Body of pancreas (tissue), 4 donors: ENCODE measurements around the gene MVB12B. TPM values are rescaled to one million over a fixed set of nuclear protein-coding genes. Genes with fewer than 3 reads are reported as not detected.

ENCODE experiments used
- ATAC-seq: fragments of 150-250 bp; one replicate; pipeline ENCODE4 v1.9.1; 2016
- DNase-seq, 4 donors: peaks; one replicate each; pipeline ENCODE4 v3.0.0-alpha.2; 2019
- H3K27ac ChIP-seq, 4 donors: fragments of 200-600 bp; sonication (generic); 1 replicate in 3 of 4; 2 replicates in 1 of 4; pipeline versions ENCODE4 v1.5.1 to v1.6.1; 2016 to 2019; ENCODE audit warnings: mild to moderate bottlenecking in 1 of 4, mixed read lengths in 1 of 4, moderate library complexity in 1 of 4
- H3K27me3 ChIP-seq, 2 donors: fragments of 200-600 bp; sonication (generic); one replicate each; pipeline ENCODE4 v1.6.0; 2016; ENCODE audit warnings: mild to moderate bottlenecking in 1 of 2
- H3K36me3 ChIP-seq, 2 donors: fragments of 200-600 bp; sonication (generic); replicated peaks in 1 of 2; 2 replicates each; pipeline ENCODE4 v1.5.1; 2016; ENCODE audit warnings: low read depth in 2 of 2; ENCODE audit not compliant: insufficient read depth in 1 of 2
- H3K4me1 ChIP-seq: fragments of 200-600 bp; sonication (generic); one replicate; pipeline ENCODE4 v1.6.0; 2016
- H3K4me3 ChIP-seq, 2 donors: fragments of 200-600 bp; sonication (generic); 1 replicate in 1 of 2; 2 replicates in 1 of 2; pipeline ENCODE4 v1.5.1; 2016 to 2019
- H3K9me3 ChIP-seq, 3 donors: fragments of 200-600 bp; sonication (generic); 1 replicate in 2 of 3; 2 replicates in 1 of 3; pipeline ENCODE4 v1.5.1; 2016
- POLR2A ChIP-seq, 3 donors: fragments of 450-650 bp; IDR thresholded peaks; one replicate each; pipeline ENCODE4 v1.6.1; 2016; ENCODE audit warnings: antibody characterized with exemption in 3 of 3, mild to moderate bottlenecking in 2 of 3
- WGBS, 2 donors: methylation state at CpG; one replicate each; pipeline ENCODE4 v1.1.5; 2017; 5-methylcytosine and 5-hydroxymethylcytosine counted together
- intact Hi-C: fragments of 100-400 bp; cut with DNase I; formaldehyde crosslinking; loops from one replicate; pipeline ENCODE4 v1.15.1; 2023
- total RNA-seq, 2 donors: library from RNA; depleted of rRNA; stranded (reverse); fragments of >200 nt; gene quantifications; one replicate each; pipeline ENCODE4 v1.1.0, GENCODE V29; 2016
- TF ChIP-seq, protein P1 (sequence below), 7 experiments: fragments of 450-650 bp in 4 of 7; fragments of 200-600 bp in 3 of 7; sonication (generic) in 3 of 7; IDR thresholded peaks; one replicate each; pipeline ENCODE4 v1.5.1; 2016 to 2019; ENCODE audit warnings: antibody characterized with exemption in 7 of 7

MVB12B gene
- total RNA-seq, 2 donors from 2014 or later: 5.2 to 9.9 TPM

DNA sequence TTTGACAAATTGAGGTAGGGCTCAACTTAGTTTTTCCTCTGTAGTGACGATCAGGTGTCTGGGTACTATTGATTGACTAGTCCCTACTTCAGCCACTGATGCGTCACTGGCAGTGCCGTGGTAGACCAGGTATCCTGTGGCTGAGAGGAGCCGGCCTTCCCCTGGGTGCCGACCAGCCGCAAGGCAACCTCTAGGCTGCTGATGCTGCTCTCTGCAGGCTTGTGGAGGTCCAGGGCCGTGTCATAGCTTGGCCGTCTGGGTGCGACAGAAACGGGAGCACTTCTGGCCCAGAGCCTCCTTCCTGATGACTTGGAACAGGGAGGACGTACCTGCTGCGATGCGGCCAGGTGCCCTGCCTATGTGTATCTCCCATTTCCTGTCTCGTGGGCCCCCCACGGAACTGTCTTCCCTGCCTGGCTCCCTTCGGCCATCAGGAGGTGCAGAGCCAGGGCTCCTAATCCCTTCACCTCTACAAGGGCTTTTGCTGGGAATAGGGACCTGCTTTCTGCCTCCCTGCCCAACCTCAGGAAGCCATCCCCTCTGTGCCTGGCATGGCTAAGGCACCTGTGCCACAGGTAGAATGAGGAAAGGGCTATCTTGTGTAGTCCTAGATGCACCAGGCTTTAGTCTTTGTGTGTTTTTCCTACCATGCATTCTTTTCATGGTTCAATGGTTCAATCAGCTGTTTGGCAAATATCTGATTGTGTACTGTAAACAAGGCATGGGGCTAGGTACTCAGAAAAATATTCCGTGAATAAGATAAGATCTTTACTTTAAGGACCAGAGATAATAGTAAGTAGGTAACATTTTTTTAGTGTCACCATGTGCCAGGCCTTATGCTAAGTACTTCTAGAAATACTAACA, 44.6 kb downstream of the MVB12B start:
- TF ChIP-seq, protein P1, sequence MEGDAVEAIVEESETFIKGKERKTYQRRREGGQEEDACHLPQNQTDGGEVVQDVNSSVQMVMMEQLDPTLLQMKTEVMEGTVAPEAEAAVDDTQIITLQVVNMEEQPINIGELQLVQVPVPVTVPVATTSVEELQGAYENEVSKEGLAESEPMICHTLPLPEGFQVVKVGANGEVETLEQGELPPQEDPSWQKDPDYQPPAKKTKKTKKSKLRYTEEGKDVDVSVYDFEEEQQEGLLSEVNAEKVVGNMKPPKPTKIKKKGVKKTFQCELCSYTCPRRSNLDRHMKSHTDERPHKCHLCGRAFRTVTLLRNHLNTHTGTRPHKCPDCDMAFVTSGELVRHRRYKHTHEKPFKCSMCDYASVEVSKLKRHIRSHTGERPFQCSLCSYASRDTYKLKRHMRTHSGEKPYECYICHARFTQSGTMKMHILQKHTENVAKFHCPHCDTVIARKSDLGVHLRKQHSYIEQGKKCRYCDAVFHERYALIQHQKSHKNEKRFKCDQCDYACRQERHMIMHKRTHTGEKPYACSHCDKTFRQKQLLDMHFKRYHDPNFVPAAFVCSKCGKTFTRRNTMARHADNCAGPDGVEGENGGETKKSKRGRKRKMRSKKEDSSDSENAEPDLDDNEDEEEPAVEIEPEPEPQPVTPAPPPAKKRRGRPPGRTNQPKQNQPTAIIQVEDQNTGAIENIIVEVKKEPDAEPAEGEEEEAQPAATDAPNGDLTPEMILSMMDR (IDR thresholded peaks at IDR 0.05): no peak
- no peak for TF ChIP-seq POLR2A (IDR thresholded peaks at IDR 0.05)
- Histone ChIP-seq H3K27ac (no peak overlapping the region), H3K4me1 (peaks cover 4% of the 10 kb centered on the region), H3K27me3 (no peaks in the 10 kb centered on the region), H3K4me3 (no peak overlapping the region), H3K36me3 (no peaks in the 10 kb centered on the region), H3K9me3 (no peaks in the 10 kb centered on the region)
- ATAC-seq (no peak), DNase-seq (no peak)
- intact Hi-C loops: no loop called here
- WGBS, 2 donors: 90 to 91% methylated on average over 8 to 16 of the region's 17 CpGs

DNA sequence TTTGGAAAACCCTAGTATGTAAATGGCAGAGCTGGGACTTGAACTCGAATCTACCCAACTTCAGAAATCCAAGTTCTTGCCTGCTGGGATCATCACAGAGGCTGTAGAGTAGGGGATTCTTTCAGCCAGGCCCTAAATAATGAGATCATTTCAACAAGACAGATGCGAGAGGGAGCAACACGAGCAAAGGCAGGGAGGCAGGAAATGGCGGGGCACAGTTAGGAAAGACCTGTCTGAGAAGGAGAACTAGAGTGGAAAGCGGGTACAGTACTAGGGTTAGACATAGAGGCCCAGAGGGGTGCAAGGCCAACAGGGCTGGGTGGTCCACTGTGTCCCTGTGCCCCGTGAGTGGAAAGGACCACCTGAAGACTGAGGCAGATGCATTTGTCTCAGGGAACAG, 46.1 kb downstream of the MVB12B start:
- intact Hi-C loops: no loop called here
- Histone ChIP-seq H3K4me3 (no peak overlapping the region), H3K27me3 (no peaks in the 10 kb centered on the region), H3K4me1 (peaks cover 4% of the 10 kb centered on the region), H3K27ac (no peak overlapping the region), H3K36me3 (no peaks in the 10 kb centered on the region), H3K9me3 (no peaks in the 10 kb centered on the region)
- TF ChIP-seq, protein P1 (IDR thresholded peaks at IDR 0.05): no peak
- no peak for TF ChIP-seq POLR2A (IDR thresholded peaks at IDR 0.05)
- 78 to 88% methylated on average over 6 of the region's 6 CpGs for WGBS, 2 donors
- no peak for ATAC-seq
- DNase-seq: no peak

DNA sequence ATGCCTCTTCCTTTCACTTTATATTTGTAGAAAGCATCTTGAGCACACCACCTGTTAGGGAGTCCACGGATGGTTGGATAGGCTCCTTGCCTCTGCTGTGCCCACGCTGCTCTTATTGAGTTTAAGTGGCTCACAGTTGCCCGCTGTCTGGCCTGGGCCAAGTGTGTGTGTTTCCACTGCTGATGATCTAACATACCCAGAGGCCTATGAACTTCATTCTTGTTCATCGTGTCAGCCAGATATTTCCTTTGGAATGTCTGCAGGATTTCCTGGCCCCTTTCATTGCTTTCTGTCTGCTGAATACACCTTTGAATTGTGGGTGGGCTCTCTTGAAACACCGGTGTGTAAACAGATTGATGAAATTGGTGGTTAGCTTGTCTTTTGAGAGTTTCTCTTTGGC, 46.6 kb downstream of the MVB12B start:
- WGBS, 2 donors: 81 to 85% methylated on average over 5 of the region's 5 CpGs
- H3K27ac ChIP-seq: no peak overlapping the region
- no peaks in the 10 kb centered on the region for H3K9me3 ChIP-seq
- intact Hi-C loops: no loop called here
- no peaks in the 10 kb centered on the region for H3K36me3 ChIP-seq
- ATAC-seq: no peak
- H3K4me1 ChIP-seq: peaks cover 4% of the 10 kb centered on the region
- no peak for DNase-seq
- TF ChIP-seq POLR2A (IDR thresholded peaks at IDR 0.05): no peak
- TF ChIP-seq, protein P1 (IDR thresholded peaks at IDR 0.05): no peak
- H3K27me3 ChIP-seq: no peaks in the 10 kb centered on the region
- no peak overlapping the region for H3K4me3 ChIP-seq

DNA sequence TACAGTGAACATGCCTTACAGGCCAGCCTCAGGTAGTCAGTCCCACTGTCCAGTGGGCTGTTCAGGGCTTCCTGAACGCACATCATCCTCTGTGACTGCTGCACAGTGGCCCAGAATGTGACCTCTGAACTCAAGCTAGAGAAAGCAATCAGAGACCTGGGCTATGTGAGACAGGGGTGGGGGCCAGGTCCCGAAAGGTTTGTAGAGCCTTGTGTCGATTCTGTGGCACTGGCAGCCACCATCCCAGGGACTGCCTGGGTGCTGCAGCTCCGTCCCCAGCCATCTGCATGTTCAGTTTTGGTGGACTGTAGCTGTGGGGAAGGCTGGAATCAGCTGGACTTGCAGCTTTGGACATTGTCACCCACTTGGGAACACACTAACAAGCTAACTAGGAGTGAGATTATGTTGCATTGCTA, 47.7 kb downstream of the MVB12B start:
- TF ChIP-seq POLR2A (IDR thresholded peaks at IDR 0.05): no peak
- TF ChIP-seq, protein P1 (IDR thresholded peaks at IDR 0.05): no peak
- no peak for ATAC-seq
- Histone ChIP-seq H3K9me3 (no peaks in the 10 kb centered on the region), H3K27me3 (no peaks in the 10 kb centered on the region), H3K36me3 (no peaks in the 10 kb centered on the region), H3K4me1 (peaks cover 4% of the 10 kb centered on the region), H3K4me3 (no peak overlapping the region), H3K27ac (no peak overlapping the region)
- intact Hi-C loops: no loop called here
- 85 to 97% methylated on average over 4 of the region's 4 CpGs for WGBS, 2 donors
- DNase-seq: no peak

DNA sequence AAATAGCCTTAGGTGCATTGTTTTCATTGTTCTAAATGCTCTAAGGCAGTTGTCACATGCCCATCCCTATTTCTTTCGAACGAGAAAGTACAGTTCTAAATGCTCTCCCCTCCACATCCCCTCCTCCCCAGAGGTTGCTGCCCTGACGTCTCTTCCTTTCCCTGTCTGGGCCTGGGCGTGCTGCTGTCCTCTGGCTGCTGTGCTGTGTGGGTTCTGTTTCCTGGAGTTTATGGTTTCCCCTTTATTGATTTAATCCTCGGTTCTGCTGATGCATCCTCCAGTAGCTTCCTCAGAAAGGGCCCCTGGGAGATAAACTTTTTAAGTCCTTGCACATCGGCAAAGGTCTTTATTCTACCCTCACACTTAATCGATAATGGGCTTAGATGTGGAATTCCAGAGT, 48.8 kb downstream of the MVB12B start:
- TF ChIP-seq, protein P1 (IDR thresholded peaks at IDR 0.05): no peak
- TF ChIP-seq POLR2A (IDR thresholded peaks at IDR 0.05): no peak
- no peaks in the 10 kb centered on the region for H3K27me3 ChIP-seq
- 44 to 74% methylated on average over 7 of the region's 7 CpGs for WGBS, 2 donors
- no peaks in the 10 kb centered on the region for H3K9me3 ChIP-seq
- intact Hi-C loops: no loop called here
- DNase-seq: peak in 1 of 4 donors; percentile 42
- H3K4me3 ChIP-seq: no peak overlapping the region
- peaks cover 4% of the 10 kb centered on the region for H3K4me1 ChIP-seq
- ATAC-seq: no peak
- no peak overlapping the region for H3K27ac ChIP-seq
- no peaks in the 10 kb centered on the region for H3K36me3 ChIP-seq
